ENCODE results near the gene SMARCD3. TPM values are rescaled to one million over a fixed set of nuclear protein-coding genes. Genes with fewer than 3 reads are reported as not detected.
A peak's percentile ranks its signal among the peaks of the same experiment; 100 is the strongest.

SMARCD3 gene
- total RNA-seq, 1 donor from 2014 or later, result 101 TPM

DNA sequence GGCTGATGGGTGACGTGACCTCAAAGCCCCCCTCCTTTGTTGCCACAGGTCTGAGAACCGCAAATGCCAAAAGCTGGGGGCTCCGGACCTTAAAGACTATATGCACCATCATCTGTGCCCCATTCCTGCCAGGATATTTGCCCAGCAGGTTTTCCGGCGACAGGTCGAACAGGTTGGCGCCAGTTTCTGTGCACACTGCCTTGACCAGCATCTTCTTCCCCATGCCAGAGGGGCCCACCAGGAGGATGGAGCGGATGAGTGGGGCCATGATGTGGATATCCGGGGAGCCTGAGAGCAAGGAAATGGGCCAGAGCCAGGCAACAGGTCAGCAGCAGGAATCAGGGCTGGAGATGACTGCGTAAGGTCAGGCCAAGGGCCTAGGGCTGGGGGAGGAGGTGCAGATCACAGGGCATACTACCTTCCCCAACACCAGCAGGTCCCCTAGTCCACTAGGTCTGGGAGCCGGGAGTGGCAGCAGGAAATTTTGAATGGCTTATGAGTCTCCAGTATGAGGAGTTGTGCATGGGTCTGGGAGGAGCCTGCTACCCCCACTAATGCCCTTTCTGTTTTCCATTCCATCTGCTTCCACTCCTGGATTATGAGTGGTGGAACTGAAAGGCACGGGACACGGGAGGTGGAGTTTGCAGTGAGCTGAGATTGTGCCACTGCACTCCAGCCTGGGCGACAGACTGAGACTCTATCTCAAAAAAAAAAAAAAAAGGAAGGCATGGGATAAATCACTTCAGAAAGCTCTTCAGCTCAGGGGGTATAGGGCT is 55.1 kb downstream of the SMARCD3 start:
- H3K9me3 ChIP-seq (ENCODE audit: control insufficient read depth in 3 of 3, low read length in 3 of 3), result no peaks in the 10 kb centered on the region
- no peaks in the 10 kb centered on the region for H3K36me3 ChIP-seq (ENCODE audit: control insufficient read depth in 3 of 3, insufficient read depth in 3 of 3, low read length in 3 of 3)
- H3K27me3 ChIP-seq (ENCODE audit: control insufficient read depth in 3 of 3, insufficient read depth in 3 of 3, low read length in 3 of 3), result peaks cover 0 to 22% (median 8%) of the 10 kb centered on the region in 3 donors
- no peak overlapping the region for H3K4me3 ChIP-seq (ENCODE audit: low read length in 3 of 3)
- H3K9ac ChIP-seq (ENCODE audit: low read depth in 1 of 3, low read length in 3 of 3), result no peak overlapping the region
- peaks cover 13 to 28% (median 21%) of the 10 kb centered on the region in 3 donors for H3K4me1 ChIP-seq (ENCODE audit: control insufficient read depth in 3 of 3, insufficient read depth in 3 of 3, low read length in 3 of 3)
- H3K27ac ChIP-seq (ENCODE audit: low read depth, low read length), result no peak overlapping the region

DNA sequence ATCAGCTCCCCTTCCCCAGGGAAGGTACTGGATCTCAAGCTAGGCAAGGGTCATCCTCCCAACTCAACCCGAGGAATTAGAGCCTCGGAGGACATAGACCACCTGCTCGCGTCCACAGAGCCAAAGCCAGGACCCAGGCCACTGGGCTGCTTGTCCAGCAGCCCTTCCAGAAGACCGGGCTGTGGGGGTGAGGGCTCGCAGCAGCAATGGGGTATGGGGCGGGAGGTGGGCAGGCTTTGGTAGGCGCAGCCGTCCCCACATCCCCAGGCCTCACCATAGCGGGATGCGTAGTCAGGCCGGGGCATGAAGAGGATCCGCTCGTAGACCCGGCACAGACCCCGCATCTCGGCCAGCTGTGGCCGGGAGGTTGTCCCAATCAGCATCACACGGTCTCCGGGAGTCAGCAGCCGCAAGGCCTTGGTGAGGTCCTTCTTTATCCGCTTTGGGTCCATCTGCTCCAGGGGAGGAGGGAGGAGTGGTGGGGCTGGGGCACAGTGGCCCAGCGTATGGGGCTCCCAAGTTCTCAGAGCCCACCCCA is 56.4 kb downstream of the SMARCD3 start:
- no peaks in the 10 kb centered on the region for H3K9me3 ChIP-seq (ENCODE audit: control insufficient read depth in 3 of 3, low read length in 3 of 3)
- no peaks in the 10 kb centered on the region for H3K36me3 ChIP-seq (ENCODE audit: control insufficient read depth in 3 of 3, insufficient read depth in 3 of 3, low read length in 3 of 3)
- peaks cover 19 to 34% (median 28%) of the 10 kb centered on the region in 3 donors for H3K4me1 ChIP-seq (ENCODE audit: control insufficient read depth in 3 of 3, insufficient read depth in 3 of 3, low read length in 3 of 3)
- H3K9ac ChIP-seq (ENCODE audit: low read depth in 1 of 3, low read length in 3 of 3), result no peak overlapping the region
- H3K27me3 ChIP-seq (ENCODE audit: control insufficient read depth in 3 of 3, insufficient read depth in 3 of 3, low read length in 3 of 3), result peaks cover 0 to 19% (median 5%) of the 10 kb centered on the region in 3 donors
- H3K4me3 ChIP-seq (ENCODE audit: low read length in 3 of 3), result no peak overlapping the region
- H3K27ac ChIP-seq (ENCODE audit: low read depth, low read length), result peak overlapping the region; percentile 72

DNA sequence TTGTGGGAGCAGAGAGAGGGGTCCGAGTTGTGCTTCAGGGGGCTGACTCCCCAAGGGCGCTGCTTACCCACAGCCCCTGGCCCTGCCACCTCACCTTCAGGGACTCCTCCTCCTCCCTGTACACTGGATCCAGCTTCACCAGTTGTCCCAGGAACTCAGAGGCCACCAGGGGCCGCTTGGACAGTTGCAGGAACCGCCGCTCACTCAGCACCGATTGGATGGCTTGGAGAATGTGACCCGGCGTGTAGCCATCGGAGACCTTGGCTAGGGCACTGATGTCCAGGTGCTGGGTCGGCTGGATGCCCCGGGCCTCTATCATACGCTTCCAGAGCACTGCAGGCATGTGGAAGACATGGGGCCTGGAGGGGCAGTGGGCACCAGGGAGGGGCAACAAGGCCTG is 57.0 kb downstream of the SMARCD3 start:
- Histone ChIP-seq H3K4me3 (ENCODE audit: low read length in 3 of 3) (peak overlapping the region in 1 of 3 donors; percentile 20), H3K9ac (ENCODE audit: low read depth in 1 of 3, low read length in 3 of 3) (peak overlapping the region in 2 of 3 donors; percentile 38 to 62), H3K4me1 (ENCODE audit: control insufficient read depth in 3 of 3, insufficient read depth in 3 of 3, low read length in 3 of 3) (peaks cover 20 to 39% (median 25%) of the 10 kb centered on the region in 3 donors), H3K36me3 (ENCODE audit: control insufficient read depth in 3 of 3, insufficient read depth in 3 of 3, low read length in 3 of 3) (no peaks in the 10 kb centered on the region), H3K27me3 (ENCODE audit: control insufficient read depth in 3 of 3, insufficient read depth in 3 of 3, low read length in 3 of 3) (peaks cover 0 to 15% (median 5%) of the 10 kb centered on the region in 3 donors), H3K9me3 (ENCODE audit: control insufficient read depth in 3 of 3, low read length in 3 of 3) (no peaks in the 10 kb centered on the region), H3K27ac (ENCODE audit: low read depth, low read length) (peak overlapping the region; percentile 72)

DNA sequence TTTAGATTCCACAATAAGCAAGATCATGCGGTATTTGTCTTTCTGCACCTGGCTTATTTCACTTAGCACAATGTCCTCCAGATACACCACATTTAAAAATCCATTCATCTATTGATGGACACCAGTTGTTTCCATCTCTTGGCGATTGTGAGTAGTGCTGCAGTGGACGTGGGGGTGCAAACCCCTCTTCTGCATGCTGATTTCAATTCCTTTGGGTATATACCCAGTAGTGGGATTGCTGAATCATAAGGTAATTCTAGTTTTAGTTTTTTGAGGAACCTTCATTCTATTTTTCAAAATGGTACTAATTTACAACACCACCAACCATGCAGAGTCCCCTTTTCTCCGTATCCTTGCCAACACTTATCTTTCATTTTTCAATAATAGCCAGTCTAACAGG is 59.5 kb downstream of the SMARCD3 start:
- H3K4me3 ChIP-seq (ENCODE audit: low read length in 3 of 3), result no peak overlapping the region
- H3K9ac ChIP-seq (ENCODE audit: low read depth in 1 of 3, low read length in 3 of 3), result no peak overlapping the region
- H3K4me1 ChIP-seq (ENCODE audit: control insufficient read depth in 3 of 3, insufficient read depth in 3 of 3, low read length in 3 of 3), result peaks cover 26 to 60% (median 34%) of the 10 kb centered on the region in 3 donors
- peaks cover 0 to 5% (median 0%) of the 10 kb centered on the region in 3 donors for H3K36me3 ChIP-seq (ENCODE audit: control insufficient read depth in 3 of 3, insufficient read depth in 3 of 3, low read length in 3 of 3)
- no peaks in the 10 kb centered on the region for H3K27me3 ChIP-seq (ENCODE audit: control insufficient read depth in 3 of 3, insufficient read depth in 3 of 3, low read length in 3 of 3)
- no peak overlapping the region for H3K27ac ChIP-seq (ENCODE audit: low read depth, low read length)
- H3K9me3 ChIP-seq (ENCODE audit: control insufficient read depth in 3 of 3, low read length in 3 of 3), result no peaks in the 10 kb centered on the region

Other genes starting within 250 kb of the SMARCD3 start
- gene ATG9B, start 224.2 kb downstream of the SMARCD3 start, total RNA-seq, result not detected
- gene ABCB8, start 220.2 kb downstream of the SMARCD3 start, total RNA-seq, result 15.7 TPM
- not detected for gene ASIC3, start 200.2 kb downstream of the SMARCD3 start, total RNA-seq
- gene CDK5, start 190.8 kb downstream of the SMARCD3 start, total RNA-seq, result 5.7 TPM
- gene SLC4A2, start 189.1 kb downstream of the SMARCD3 start, total RNA-seq, result 31.3 TPM
- 55.3 TPM for gene FASTK, start 167.9 kb downstream of the SMARCD3 start, total RNA-seq
- gene TMUB1, start 165.2 kb downstream of the SMARCD3 start, total RNA-seq, result 12.5 TPM
- 28.7 TPM for gene AGAP3, start 162.2 kb downstream of the SMARCD3 start, total RNA-seq
- gene GBX1, start 81.0 kb downstream of the SMARCD3 start, total RNA-seq, result not detected
- gene ASB10, start 61.4 kb downstream of the SMARCD3 start, total RNA-seq, result 3.7 TPM
- gene H2BK1, start 38.2 kb downstream of the SMARCD3 start, total RNA-seq, result not detected
- 20.9 TPM for gene ABCF2, start 21.5 kb downstream of the SMARCD3 start, total RNA-seq
- 16.2 TPM for gene CHPF2, start 16.2 kb downstream of the SMARCD3 start, total RNA-seq
- 20.9 TPM for gene NUB1, start 93.1 kb upstream of the SMARCD3 start, total RNA-seq
- 4.7 TPM for gene WDR86, start 161.3 kb upstream of the SMARCD3 start, total RNA-seq
- gene CRYGN, start 191.4 kb upstream of the SMARCD3 start, total RNA-seq, result not detected

Measured in skeletal muscle tissue (tissue), 4 donors.